NOMO-1 treated with dmso at 0.1 percent for 144 hours (cell line): ENCODE data around the gene BLTP2.
A peak's percentile ranks its signal among the peaks of the same experiment; 100 is the strongest.
"Not testable (repeated sequence)": the region's sequence is repeated elsewhere in the genome, so short reads cannot be mapped to it uniquely, and the experiment has no call there.

ENCODE experiments used
- DNase-seq: peaks from one replicate; lab custom pipeline; 2025; ENCODE audit not compliant: unreplicated experiment; lab: John Stamatoyannopoulos, UW

BLTP2 gene

GRCh38 chr17:28644787-28645575, at the start of gene BLTP2:
TSS of gene BLTP2 (minus strand) at chr17:28645158. CDS start at chr17:28645056, 102 bp downstream.
- peak; percentile 95 for DNase-seq

- no peak for DNase-seq
These were observed 48.9 kb upstream of the BLTP2 start for GRCh38 chr17:28693869-28694268.

- DNase-seq = no peak
These were observed 44.1 kb upstream of the BLTP2 start for GRCh38 chr17:28689011-28689410.

- DNase-seq = no peak
These were observed 43.5 kb upstream of the BLTP2 start for GRCh38 chr17:28688481-28688880.

- DNase-seq = no peak
These were observed 41.3 kb upstream of the BLTP2 start for GRCh38 chr17:28686296-28686695.

- DNase-seq = no peak
These were observed 40.4 kb upstream of the BLTP2 start for GRCh38 chr17:28685366-28685765.

GRCh38 chr17:28684963-28685362, 40.0 kb upstream of the BLTP2 start:
- no peak for DNase-seq

GRCh38 chr17:28682655-28683054, 37.7 kb upstream of the BLTP2 start:
- no peak for DNase-seq

GRCh38 chr17:28675980-28676379, 31.0 kb upstream of the BLTP2 start:
- DNase-seq = no peak

GRCh38 chr17:28675490-28675889, 30.5 kb upstream of the BLTP2 start:
- no peak for DNase-seq

GRCh38 chr17:28669918-28670317, 25.0 kb upstream of the BLTP2 start:
- no peak for DNase-seq

- DNase-seq = no peak
These were observed 22.9 kb upstream of the BLTP2 start for GRCh38 chr17:28667870-28668269.

GRCh38 chr17:28665994-28666393, 21.0 kb upstream of the BLTP2 start:
- no peak for DNase-seq

GRCh38 chr17:28663723-28664122, 18.8 kb upstream of the BLTP2 start:
- DNase-seq = no peak

GRCh38 chr17:28662527-28662829, 17.5 kb upstream of the BLTP2 start:
- no peak for DNase-seq

- DNase-seq = peak; percentile 92
These were observed 16.9 kb upstream of the BLTP2 start, which contains the start of the genes SDF2 and SUPT6H for GRCh38 chr17:28661635-28662526. TSS of gene SDF2 (minus strand) at chr17:28661906. CDS start at chr17:28661876, 30 bp downstream. TSS of gene SUPT6H (plus strand) at chr17:28662205. CDS start at chr17:28673402, 11,197 bp downstream.

- not testable (repeated sequence) for DNase-seq
These were observed 14.5 kb upstream of the BLTP2 start for GRCh38 chr17:28659497-28659881.

GRCh38 chr17:28658766-28659496, 14.0 kb upstream of the BLTP2 start:
- DNase-seq = not testable (repeated sequence)

GRCh38 chr17:28658342-28658741, 13.4 kb upstream of the BLTP2 start:
- not testable (repeated sequence) for DNase-seq

- DNase-seq = no peak
These were observed 12.8 kb upstream of the BLTP2 start for GRCh38 chr17:28657756-28658155.

GRCh38 chr17:28655160-28655559, 10.2 kb upstream of the BLTP2 start:
- DNase-seq = no peak
